Lung (tissue), 12 donors: ENCODE results near the gene HCFC1. TPM values are rescaled to one million over a fixed set of nuclear protein-coding genes. Genes with fewer than 3 reads are reported as not detected.

Source experiments
- ATAC-seq: fragments of 200-7000 bp; cut with Tn5 transposase; one replicate; pipeline ENCODE4 v1.9.1; 2020; ENCODE audit warnings: moderate number of reproducible peaks; ENCODE audit not compliant: insufficient read depth, low FRiP score
- DNase-seq, 3 donors: peaks; one replicate each; pipeline ENCODE4 v3.0.0-alpha.2; 2013 to 2017
- H3K27ac ChIP-seq, 2 donors: one replicate each; pipeline ENCODE4 v1.5.1; 2013; ENCODE audit warnings: mild to moderate bottlenecking in 2 of 2, moderate library complexity in 2 of 2, control low read depth in 1 of 2, inconsistent platforms in 1 of 2, low read depth in 1 of 2, low read length in 1 of 2
- H3K27me3 ChIP-seq, 3 donors: one replicate each; pipeline ENCODE4 v1.5.1; 2013; ENCODE audit warnings: low read length in 2 of 3; ENCODE audit not compliant: control insufficient read depth in 3 of 3, insufficient read depth in 3 of 3
- H3K36me3 ChIP-seq, 4 donors: one replicate each; pipeline ENCODE4 v1.5.1; 2013; ENCODE audit warnings: low read length in 4 of 4, mild to moderate bottlenecking in 1 of 4, moderate library complexity in 1 of 4; ENCODE audit not compliant: control insufficient read depth in 4 of 4, insufficient read depth in 4 of 4
- H3K4me1 ChIP-seq, 5 donors: one replicate each; pipeline ENCODE4 v1.5.1; 2013; ENCODE audit warnings: low read length in 5 of 5, mild to moderate bottlenecking in 2 of 5, moderate library complexity in 1 of 5; ENCODE audit not compliant: control insufficient read depth in 5 of 5, insufficient read depth in 5 of 5
- H3K4me3 ChIP-seq: one replicate; pipeline ENCODE4 v1.5.1; 2013; ENCODE audit warnings: mild to moderate bottlenecking, control low read depth, moderate library complexity
- H3K9ac ChIP-seq, 2 donors: one replicate each; pipeline ENCODE4 v1.5.1; 2013; ENCODE audit warnings: low read length in 2 of 2, control low read depth in 1 of 2; ENCODE audit not compliant: insufficient read depth in 1 of 2
- H3K9me3 ChIP-seq, 4 donors: one replicate each; pipeline ENCODE4 v1.5.1; 2013; ENCODE audit warnings: low read length in 3 of 4, mild to moderate bottlenecking in 1 of 4, moderate library complexity in 1 of 4; ENCODE audit not compliant: control insufficient read depth in 4 of 4, insufficient read depth in 3 of 4
- CTCF ChIP-seq: IDR thresholded peaks from 2 replicates; pipeline ENCODE4 v1.5.1; 2012; ENCODE audit warnings: mild to moderate bottlenecking; ENCODE audit errors: control extremely low read depth, extremely low read depth
- WGBS, 2 donors: extraction: QIAGEN DNeasy Blood & Tissue Kit; methylation state at CpG; one replicate each; pipeline ENCODE4 v1.1.7; 2013; 5-methylcytosine and 5-hydroxymethylcytosine counted together
- polyA plus RNA-seq, 2 donors: library from polyadenylated mRNA; stranded (reverse); fragments of 200-250 nt; gene quantifications; one replicate each; pipeline ENCODE4 v1.2.1, GENCODE V29; 2013
- total RNA-seq, 2 donors: library from RNA; depleted of rRNA in 1 of 2; stranded (reverse); fragments of >200 nt in 1 of 2; gene quantifications; one replicate each; pipeline ENCODE4 v1.2.1, GENCODE V29; 2014 to 2021
- donor health status: control.
- donor health status: control.
- donor health status: Bipolar disorder and iron deficiency.
- donor health status: healthy.
- donor health status: DM: yes; HTN: yes; CAD: no.

Gene HCFC1
- total and polyA plus RNA-seq, 4 donors = 10.7 to 59.4 (median 24.1) TPM

GRCh38 chrX:153972368-153973126 lies 929 bp upstream of the HCFC1 start, which contains the start of gene TMEM187:
TMEM187 (plus strand) TSS chrX:153972754; CDS start chrX:153982063, 9,309 bp downstream.
- Histone ChIP-seq H3K4me1 (peaks cover 0 to 37% (median 7%) of the 10 kb centered on the region in 5 donors), H3K27me3 (no peaks in the 10 kb centered on the region), H3K9ac (peak within 1 kb of the TSS; percentile 95 to 99), H3K36me3 (peaks cover 0 to 6% (median 0%) of the 10 kb centered on the region in 4 donors), H3K27ac (peak within 1 kb of the TSS; percentile 88 to 98), H3K4me3 (peak within 1 kb of the TSS; percentile 85), H3K9me3 (peaks cover 0 to 4% (median 0%) of the 10 kb centered on the region in 4 donors)
- TF ChIP-seq CTCF = no peak
- ATAC-seq (peak; percentile 54), DNase-seq (peak; percentile 92 to 94 (median 92))
- WGBS, 2 donors = 0 to 8% methylated on average over 18 to 103 of the region's 103 CpGs

- WGBS, 2 donors = 0 to 7% methylated on average over 11 to 34 of the region's 34 CpGs
- DNase-seq = peak; percentile 87 to 93 (median 91)
Measured at GRCh38 chrX:153971124-153971449, 531 bp downstream of the HCFC1 start.

GRCh38 chrX:153970357-153971123 lies 1.1 kb downstream of the HCFC1 start:
- ATAC-seq = no peak
- no peak for TF ChIP-seq CTCF
- H3K36me3 ChIP-seq = peaks cover 0 to 6% (median 0%) of the 10 kb centered on the region in 4 donors
- 1 to 10% methylated on average over 13 to 49 of the region's 49 CpGs for WGBS, 2 donors
- DNase-seq = peak; percentile 72 to 88 (median 76)
- peak overlapping the region; percentile 68 to 95 for H3K9ac ChIP-seq
- H3K9me3 ChIP-seq = peaks cover 0 to 4% (median 0%) of the 10 kb centered on the region in 4 donors
- peaks cover 0 to 45% (median 10%) of the 10 kb centered on the region in 5 donors for H3K4me1 ChIP-seq
- peak overlapping the region; percentile 88 to 98 for H3K27ac ChIP-seq
- H3K27me3 ChIP-seq = no peaks in the 10 kb centered on the region
- H3K4me3 ChIP-seq = peak overlapping the region; percentile 85

More at GRCh38 chrX:153971124-153971449, 531 bp downstream of the HCFC1 start:
- Histone ChIP-seq H3K4me1 (peaks cover 0 to 45% (median 10%) of the 10 kb centered on the region in 5 donors), H3K27me3 (no peaks in the 10 kb centered on the region), H3K27ac (peak overlapping the region; percentile 88 to 98), H3K9ac (peak overlapping the region; percentile 95 to 99), H3K36me3 (peaks cover 0 to 6% (median 0%) of the 10 kb centered on the region in 4 donors), H3K9me3 (peaks cover 0 to 4% (median 0%) of the 10 kb centered on the region in 4 donors), H3K4me3 (peak overlapping the region; percentile 85)
- peak; percentile 57 for ATAC-seq
- TF ChIP-seq CTCF = no peak
